Fibroblast of skin of abdomen (primary cell): Measurements from ENCODE around the gene MAP3K14.

Source experiments
- DNase-seq: peaks from one replicate; pipeline ENCODE4 v3.0.0-alpha.2; 2013

MAP3K14 gene

DNA sequence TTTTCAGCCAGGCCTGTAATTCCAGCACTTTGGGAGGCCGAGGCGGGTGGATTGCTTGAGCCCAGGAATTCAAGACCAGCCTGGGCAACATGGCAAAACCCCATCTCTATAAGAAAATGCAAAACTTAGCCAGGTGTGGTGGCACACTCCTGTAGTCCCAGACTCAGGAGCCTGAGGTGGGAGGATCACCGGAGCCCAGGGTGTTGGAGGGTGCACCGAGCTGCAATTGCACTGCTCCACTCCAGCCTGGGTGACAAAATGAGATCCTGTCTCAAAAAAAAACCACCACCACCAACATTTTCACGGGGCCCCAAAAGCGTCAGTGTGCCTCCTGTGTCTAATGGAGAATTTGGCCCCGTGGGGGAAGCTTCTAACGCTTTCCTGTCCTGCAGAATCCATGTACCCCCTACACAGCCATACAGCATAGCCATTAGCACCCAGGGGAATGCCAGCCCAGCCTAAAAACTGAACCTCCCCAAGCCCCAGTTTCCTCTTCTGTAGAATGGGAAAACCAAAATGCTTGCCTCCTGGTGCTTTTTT, 22.2 kb upstream of the MAP3K14 start:
- DNase-seq: no peak

DNA sequence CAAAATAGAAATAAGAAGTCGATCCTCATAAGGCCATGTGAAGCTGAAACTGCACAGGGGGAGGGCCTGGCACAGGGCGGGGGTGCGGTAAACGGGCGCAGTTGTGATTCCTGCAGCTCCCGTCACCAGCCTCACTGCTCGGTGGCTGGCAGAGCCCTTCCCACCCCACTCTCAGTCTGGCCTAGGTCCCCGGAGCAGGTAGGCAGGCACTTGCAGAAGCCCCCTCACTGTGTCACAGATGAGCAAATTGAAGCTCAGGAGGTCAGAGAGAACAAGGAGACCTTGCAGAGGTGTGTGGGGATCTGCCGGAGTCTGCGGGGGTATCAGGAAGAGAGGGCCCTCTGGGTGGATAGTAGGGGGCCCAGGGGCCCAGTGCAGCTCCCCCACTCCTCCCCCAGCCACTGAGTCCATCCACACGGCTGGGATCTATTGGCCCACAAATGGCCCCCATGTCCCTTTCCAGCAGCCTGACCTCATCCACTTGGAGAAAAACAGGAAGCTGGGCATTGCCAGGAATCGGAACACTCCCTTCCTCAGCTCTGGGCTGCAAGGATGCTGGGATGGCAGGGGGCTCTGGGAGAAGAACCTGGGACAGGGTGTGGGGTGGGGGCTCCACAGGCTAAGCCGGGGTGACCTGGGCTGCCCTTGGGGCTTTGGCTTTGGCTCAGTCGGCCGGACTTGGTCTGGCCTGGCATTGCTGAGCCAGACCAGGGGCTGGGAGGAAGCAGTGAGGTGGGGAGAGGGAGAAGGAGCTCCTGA, 21.4 kb upstream of the MAP3K14 start:
- DNase-seq: no peak

DNA sequence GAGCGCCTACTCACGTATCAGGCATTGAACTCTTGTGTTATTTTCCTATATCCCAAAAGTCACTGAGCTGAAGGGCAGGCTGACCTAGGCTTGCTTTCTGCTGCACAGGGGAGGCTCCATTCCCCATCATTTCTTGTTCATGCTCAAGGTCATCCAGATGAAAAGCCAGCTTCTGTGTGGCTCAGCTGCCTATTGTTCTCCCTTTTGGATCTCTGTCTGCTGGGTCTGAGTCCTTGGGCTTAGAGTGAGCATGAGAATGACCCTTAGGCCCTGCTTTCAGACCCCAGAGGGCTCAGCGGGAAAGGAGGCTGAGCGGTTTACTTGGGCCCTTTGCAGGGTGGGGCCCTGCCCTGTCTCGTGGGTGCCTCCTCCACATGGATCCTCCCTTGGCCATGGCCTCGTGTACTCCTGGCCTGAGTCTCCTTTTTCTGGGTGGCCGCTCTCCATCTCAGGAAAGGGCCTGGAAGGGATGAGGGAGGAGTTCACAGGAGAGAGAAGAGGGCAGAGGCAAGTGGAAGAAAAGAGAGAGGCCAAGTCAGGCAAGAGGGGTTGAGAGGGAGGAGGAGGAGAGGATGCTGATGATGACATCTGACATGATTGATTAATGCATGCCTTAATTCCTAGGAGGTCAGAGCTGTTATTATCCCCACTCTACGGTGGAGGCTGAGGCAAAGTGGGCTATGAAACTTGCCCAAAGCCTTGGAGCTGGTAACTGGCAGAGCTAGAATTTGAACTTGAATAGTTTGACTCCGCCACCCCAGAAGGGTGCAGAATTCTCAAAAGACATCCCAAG, 19.8 kb upstream of the MAP3K14 start:
- DNase-seq: no peak

DNA sequence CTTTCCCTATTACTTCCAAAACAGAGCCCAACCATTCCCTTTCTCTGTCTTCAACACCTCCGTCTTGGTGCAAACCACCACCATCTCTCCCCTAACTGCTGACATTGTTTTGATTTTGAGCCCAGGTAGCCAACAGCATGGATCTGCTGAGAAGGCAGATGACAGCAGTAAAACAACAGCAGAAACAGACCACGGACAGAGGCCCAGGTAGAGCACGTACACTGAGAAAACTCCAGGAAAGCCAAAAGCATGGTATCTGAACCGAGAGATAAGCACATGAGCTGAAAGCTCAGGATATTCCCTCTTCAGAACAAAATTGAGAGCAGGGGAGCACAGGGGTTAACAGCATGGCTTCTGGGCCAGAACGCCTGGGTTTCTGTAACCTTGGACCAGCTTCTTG, 18.9 kb upstream of the MAP3K14 start:
- no peak for DNase-seq

DNA sequence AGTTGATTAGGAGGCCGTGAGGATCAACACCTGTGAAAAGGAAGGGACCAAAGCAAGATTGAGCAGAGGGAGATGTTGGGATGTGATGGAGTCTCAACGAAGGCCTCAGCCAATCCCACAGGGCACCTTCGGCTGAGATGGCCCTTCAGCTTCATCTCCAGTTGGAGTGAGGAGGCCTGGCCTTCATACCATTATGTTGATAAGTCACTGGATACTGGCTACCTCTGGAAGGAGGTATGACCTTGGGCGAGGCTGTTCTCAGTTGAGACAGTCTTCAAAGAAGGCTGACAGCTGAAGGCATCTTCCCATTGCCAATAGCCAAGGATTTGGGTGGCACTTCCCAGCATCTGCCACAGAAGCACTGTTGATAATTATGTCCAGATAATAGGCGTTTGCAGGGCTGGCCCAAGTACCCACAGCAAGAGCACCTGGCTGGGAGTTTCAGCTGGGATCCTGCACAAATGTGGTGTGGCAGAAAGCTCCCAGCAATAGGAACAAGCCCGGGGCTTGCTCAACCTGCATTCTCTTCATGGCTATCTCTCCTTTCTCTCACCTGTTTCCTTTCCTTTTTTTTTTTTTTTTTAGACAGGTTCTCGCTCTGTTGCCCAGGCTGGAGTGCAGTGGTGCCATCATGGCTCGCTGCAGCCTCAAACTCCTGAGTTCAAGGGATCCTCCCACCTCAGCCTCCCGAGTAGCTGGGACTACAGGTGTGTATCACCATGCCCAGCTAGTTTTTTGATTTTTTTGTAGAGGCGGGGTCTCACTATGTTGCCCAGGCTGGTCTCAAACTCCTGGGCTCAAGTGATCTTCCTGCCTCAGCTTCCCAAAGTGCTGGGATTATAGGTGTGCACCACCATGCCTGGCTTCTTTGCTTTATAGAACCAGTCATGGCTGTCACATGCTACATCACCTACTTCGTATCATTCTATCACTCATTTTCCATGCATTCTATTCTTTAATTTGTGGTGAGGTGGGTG, 18.2 kb upstream of the MAP3K14 start:
- DNase-seq: no peak

DNA sequence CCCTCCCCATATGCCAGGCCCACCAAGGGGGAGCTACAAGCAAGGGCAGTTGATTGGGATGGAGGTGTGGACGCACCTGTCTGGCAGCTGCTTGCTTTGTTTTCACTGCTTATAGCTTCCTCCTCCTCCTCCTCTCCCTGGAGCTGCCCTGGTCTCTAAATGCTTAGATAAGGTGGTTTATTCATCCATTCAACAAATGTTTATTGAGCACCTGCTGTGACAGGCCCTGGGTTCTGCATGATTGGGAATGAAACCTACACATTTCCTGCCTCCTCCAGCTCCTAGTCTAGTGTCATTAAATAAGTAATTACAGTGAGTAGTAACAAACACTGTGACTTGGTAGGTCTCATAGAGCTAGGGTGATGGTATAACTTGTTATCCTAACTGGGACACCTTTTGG, 17.4 kb upstream of the MAP3K14 start:
- DNase-seq: no peak

DNA sequence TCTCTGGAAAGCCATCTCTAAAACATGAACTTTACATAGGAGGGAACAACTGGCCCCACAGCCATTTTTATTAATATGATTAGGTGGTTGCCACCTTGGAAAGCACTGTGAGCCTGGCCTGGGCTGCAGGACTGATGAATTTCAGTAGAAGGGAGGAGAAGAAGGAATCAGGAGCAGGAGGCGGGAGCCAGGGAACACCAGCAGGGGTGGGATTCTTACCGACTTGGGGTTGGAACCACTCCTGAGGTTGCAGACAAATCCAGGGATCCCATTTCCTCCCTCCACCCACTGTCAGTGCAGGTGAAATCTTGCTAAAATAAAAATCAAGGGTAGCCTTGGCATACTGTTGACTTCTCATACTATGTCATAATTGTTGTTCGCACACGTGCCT, 16.9 kb upstream of the MAP3K14 start:
- DNase-seq: no peak

DNA sequence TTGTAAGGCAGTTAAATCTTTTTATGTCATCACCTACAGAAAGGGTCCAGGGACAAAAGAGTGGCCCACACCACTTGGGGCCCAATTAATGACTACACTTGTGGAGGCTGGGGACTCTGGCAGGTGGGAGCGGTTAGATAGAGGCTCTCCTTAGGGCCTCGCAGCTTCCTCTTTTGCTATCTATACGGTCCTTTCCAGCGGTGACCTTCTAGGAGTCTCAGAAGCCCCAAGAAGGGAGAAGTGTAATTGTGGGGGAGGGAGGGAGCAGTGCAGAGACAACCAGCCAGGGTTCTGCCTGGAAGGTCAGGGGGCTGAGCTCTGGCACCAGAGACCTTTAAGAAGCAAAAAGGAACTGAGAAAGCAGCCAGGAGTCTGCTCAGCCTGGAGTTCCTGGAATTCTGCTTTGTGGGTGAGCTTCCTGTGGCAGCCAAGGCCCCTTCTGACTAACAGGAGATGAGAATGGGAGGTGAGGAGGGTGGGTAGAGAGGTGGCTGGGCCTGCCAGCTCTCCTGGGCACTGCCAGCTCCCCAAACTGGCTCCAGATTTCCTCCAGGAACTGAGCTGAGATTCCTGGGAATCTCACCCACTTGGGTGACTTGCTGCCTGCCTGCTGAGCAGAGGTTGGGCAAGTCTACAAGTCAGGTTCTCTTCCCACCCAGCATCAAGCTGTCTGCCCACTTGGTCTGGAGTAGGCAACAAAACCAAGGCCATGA, 16.3 kb upstream of the MAP3K14 start:
- DNase-seq: no peak

DNA sequence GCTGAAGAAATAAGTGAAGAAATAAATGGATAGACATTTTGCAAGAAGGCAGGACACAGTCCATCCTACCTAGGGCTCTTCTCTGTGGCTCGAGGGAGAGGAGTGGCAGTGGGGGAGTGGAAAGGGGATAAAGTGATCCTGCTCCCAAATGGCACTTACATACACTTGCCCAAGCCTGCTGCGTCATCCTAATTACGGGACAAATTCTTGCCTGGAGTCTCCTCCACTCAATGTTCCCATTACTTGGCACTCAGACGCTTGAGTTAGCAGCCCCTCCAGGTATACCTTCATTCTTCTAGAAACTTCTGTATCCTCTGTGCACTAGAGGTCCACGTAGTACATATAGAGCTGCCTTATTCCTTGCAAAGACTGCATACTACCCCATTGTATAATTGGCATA, 15.7 kb upstream of the MAP3K14 start:
- DNase-seq: no peak

DNA sequence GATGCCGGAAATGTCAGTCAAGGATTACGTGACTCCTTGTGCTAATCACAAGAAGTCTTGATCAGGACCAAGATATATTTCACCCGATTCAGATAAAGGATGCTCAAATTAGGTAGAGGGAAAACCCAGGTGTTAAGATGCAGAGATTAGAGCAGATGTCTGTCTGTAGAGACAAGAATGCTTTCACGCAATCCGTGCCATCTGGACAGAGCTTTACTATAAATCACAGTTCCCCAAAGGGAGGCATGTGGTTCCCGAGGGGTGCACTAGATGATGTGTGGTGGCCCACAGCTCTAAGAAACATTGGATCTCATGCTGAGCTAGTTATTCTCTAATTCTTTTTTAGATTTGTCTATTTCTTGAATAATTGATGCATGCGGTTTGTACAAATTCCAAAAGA, 9.8 kb upstream of the MAP3K14 start:
- no peak for DNase-seq

DNA sequence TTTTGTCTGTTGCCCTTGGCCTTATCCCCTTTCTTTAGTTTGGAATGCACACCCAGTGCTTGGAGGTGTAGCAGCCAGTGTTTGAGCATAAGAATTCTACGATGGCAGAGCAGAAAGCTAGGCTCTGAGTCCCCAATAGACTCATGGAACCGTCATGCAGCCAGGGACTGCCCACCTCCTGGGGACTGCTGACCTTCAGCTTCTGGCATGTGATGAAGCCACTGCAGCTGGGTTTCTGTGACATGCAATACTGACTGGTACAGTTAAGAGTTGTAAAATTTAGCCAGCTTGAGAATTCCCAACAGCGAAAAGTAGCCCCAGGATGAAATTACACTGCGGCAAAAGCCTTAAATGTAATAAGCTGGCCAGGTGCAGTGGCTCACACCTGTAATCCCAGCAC, 9.0 kb upstream of the MAP3K14 start:
- DNase-seq: no peak

DNA sequence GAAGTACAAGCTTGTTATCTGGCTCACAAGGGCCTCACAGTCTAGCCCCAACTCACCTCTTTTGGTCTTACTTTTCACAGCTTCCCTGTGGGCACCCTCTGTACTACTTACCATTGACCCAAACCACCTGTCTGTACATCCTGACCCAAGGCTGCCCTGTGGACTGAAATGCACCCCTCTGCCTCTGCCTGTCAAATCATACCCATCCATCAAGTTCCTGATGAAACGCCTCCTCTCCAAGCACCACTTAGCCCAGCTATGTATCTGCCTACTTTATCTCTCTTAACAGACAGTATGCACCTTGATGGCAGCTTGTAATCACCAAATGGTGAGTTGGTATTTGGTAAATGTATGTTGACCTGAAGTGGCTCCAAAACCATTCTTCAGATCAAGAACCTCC, 7.5 kb upstream of the MAP3K14 start:
- DNase-seq: no peak

DNA sequence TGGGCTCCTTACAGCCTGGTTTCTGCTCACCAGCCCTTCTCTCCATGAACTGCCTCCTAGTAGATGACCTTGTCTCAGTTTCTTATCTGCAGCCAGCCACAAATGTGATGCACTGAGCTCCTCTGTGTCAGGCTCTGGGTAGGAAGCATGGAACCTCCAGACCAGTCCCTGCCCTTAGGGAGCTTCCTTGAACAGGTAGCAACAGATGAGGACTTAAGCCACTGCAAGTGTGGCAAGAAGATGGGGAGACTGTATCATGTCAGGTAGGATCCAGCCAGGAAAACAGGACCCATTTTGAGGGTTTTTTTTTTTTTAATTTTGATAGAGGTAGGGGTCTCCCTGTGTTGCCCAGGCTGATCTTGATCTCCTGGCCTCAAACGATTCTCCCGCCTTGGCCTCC, 5.3 kb upstream of the MAP3K14 start:
- DNase-seq: no peak

DNA sequence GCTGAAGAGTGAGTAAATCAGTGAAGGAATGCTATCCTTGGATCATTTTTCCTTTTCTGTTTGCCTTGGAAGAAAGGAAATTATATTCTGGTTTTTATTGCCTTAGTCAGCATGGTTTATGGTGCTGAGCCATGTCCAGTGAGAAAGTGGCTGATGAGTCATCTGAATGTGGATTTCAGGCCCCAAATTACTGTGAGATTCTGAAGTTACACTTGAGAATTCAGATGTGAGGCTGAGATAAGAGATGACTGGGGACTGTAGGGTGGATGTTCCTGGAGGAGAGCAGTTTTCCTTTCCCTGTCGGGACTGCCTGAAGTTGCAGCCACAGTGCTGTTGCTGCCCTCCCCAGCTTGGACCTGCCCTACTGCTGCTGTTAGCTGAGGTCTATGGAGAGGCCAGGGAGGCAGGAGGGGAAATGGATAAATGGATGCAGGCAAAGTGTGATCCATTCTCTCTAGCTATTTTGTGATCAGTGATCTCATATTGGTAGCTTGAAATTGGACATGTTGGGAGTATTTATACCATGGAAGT, 4.2 kb upstream of the MAP3K14 start:
- DNase-seq: peak; percentile 98

DNA sequence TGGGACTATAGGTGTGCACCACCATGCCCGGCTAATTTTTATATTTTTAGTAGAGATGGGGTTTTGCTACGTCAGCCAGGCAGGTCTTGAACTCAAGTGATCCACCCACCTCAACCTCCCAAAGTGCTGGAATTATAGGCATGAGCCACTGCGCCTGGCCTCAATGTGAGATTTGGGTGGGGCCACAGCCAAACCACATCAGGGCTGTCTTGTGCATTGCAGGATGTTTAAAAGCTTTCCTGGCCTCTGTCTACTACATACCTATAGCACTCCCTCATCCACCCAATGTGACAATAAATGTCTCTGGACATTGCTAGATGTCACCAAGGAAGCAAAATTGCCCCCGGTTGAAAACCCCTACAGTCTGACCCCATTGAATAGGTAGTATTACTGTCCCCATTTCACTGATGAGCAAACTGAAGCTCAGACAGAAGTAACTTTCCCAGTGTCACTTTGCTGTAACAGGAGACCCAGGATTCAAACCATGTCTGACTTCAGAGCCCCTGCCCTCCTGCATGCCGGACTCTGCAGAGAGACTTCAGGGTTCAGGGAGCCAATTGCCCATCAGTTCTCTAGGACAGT, 3.6 kb upstream of the MAP3K14 start:
- DNase-seq: peak; percentile 82

DNA sequence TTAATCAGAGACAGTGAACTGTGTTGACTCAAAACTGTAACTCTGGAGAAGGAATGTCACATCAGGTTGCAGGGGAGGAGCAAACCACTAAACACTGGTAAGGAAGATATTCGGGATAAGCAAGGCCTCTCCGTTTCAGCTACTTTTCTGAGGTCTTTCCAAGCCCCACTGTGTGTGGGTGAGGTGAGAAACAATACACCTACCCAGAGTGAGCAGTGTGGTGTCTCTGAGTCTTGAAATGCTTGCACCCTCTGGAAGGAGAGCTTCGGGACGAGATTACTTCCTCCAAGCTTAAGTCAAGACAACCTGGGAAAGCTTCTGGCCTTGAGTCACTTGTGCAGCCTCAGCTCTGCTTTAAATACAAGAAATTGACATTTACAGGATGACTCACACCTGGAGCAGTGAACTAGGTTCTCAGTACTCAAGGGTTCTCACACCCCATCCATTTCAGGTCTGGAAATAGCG, 2.5 kb upstream of the MAP3K14 start:
- peak; percentile 60 for DNase-seq

DNA sequence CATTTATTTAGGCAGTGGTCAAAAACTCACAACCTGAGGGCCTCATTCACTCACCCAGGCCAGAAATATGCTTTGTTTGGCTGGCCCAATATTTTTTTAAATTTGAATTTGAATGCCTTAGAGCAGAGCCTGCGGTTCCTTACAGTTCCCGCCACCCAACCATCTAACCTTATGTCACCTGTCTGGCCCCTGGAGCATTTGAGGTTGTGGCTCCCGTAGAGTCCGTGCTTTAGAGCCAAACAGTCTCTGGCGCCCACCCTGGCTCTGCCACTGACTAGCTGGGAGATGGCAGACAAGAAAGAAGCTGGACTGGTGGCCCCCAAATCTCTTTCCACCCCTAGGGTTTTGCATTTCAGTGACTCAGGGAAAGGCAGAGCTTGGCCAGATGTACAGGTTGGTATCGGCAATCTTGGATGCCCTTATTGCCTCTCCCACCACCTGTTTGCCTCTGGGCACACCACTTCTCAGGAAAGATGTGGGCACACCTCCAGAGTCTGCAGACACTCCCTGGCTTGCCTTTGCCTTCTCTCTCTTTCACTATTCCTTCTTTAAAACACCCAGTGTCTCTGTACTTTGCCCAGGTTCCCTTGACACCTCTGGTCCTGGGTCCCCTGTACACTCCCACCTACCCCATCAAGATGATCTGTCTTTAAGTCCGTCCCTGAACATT, 1.9 kb upstream of the MAP3K14 start:
- no peak for DNase-seq

DNA sequence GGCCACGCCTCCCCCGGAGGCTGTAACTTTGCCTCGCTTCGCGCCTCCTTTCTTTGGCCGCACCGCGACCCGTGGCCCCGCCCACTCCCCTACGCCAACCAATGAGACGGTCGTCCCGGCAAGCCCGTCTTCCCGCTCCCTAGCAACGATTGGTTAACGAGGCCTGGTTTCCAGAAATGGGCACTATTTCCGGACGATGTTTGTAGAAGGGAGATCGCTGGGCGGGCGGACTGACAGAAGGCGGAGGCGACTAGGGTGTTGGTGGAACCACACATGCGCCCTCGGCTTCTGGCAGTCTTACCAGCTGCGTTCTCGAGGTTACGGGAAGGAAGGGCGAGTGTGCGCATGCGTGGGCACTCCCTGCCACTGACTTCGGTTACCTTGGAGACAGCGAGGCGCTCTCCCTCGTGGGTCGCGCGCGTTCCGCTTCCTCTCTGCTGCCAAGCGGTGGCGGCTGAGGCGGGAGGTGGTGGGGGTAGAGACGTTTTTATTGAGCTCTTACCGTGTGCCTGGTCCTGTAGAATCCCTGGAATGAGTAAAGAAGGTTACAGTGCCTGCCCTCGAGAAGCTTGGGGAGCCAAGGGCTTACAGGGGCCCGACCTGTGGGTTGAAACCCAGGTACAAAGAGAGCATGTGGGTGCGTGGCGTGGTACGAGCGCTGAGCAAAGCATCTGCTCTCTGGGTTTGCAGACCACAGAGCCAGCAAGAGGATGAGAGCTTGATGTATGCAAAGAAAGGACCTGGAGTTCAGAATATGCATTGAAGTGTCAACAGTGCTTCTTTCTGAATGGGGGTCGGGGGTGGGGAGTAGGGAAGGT, 500 bp upstream of the MAP3K14 start:
- DNase-seq: peak; percentile 100

DNA sequence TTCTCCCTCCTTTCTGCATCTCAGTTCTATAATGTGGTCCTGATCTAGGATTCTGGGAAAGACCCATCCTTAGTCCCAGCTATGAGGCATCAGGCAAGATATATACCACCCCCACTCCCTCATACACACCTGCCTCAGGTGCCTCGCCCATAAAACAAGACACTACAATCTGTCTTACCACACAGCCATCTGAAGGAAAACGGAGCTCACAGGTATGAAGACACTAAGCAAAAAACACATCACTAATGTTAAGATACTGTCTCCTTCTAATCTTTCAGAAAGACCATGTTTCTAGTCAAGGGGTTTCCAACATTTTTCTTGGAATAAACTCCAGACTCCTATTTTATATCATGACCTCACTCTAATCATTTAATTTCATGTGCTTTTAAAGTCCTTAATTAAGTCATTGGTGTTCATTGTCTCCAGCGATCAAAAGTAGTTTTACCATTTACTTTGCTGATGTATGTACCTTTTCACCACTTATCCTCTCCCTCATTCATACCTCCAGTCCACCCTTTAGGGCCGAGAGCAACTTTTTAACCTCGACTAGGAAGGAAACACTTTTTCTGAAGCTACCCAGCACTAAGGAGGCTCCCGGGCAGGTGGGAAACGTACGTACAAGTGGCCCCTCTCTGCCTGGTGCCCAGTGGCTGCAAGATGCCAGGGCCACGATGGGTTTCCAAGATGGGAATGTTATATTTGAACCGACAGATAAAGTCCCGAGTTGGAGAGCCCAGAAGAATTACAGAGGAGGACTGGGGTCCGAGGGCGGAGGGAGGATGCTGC, 979 bp downstream of the MAP3K14 start:
- no peak for DNase-seq
